GM18907 (cell line): ENCODE measurements around the gene COLGALT1.
"Not testable (repeated sequence)": the region's sequence is repeated elsewhere in the genome, so short reads cannot be mapped to it uniquely, and the experiment has no call there.

Experiments used
- ATAC-seq: cut with Tn5 transposase; IDR thresholded peaks from one replicate; pipeline ENCODE4 v1.9.1; 2021; ENCODE audit warnings: mild to moderate bottlenecking, moderate library complexity; ENCODE audit not compliant: unreplicated experiment

COLGALT1 gene

DNA sequence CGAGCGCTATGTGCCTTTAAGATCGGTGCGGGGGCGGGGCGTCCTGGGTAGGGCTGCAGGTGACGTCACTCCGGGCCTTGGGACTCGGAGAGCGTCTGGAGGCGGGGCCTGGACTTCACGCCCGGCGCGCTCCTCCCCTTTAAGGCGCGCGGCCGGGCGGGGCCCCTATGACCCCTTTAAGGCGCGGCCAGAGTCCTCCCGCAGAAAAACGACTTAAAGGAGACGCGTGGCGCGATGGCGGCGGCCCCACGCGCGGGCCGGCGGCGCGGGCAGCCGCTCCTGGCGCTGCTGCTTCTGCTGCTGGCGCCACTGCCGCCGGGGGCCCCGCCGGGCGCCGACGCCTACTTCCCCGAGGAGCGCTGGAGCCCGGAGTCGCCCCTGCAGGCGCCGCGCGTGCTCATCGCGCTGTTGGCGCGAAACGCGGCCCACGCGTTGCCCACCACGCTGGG, at the start of gene COLGALT1:
COLGALT1 (plus strand) TSS at position 170 of the 449 bp plus-strand sequence; CDS start at position 235, 65 bp downstream.
- peak; percentile 87 for ATAC-seq

DNA sequence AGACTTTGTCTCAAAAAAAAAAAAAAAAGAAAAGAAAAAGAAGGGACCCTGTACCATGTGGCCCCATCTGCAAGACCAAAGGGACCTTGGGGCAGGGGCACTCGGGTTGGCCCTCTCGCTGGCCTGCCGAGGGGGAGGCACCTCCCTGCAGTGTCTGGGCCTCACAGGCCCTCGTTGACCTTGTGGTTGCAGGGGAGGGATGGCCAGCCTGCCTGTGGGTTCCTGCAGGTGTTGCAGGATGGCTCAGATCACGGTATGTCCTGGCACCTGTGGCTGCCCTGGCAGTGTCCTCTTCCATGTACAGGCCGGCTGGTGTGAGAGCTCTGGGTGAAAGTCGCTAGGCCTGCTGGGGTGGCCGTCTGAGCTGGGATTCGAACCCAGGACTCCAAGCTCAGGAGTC, 48.7 kb upstream of the COLGALT1 start:
- ATAC-seq, result no peak

DNA sequence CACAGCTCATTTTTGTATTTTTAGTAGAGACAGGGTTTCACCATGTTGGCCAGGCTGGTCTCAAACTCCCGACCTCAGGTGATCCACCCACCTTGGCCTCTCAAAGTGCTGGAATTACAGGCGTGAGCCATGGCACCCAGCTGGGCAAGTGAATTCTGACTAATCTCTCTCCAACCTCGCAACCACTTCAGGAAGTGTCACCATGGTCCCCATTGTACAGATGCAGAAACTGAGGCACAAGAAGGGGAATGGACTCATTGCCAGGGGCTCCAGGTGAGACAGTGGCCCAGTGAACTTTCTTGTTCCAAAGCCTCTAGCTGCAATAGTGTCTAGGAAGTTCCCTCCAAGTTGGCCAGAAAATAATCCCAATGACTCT, 46.9 kb upstream of the COLGALT1 start:
- ATAC-seq, result not testable (repeated sequence)

DNA sequence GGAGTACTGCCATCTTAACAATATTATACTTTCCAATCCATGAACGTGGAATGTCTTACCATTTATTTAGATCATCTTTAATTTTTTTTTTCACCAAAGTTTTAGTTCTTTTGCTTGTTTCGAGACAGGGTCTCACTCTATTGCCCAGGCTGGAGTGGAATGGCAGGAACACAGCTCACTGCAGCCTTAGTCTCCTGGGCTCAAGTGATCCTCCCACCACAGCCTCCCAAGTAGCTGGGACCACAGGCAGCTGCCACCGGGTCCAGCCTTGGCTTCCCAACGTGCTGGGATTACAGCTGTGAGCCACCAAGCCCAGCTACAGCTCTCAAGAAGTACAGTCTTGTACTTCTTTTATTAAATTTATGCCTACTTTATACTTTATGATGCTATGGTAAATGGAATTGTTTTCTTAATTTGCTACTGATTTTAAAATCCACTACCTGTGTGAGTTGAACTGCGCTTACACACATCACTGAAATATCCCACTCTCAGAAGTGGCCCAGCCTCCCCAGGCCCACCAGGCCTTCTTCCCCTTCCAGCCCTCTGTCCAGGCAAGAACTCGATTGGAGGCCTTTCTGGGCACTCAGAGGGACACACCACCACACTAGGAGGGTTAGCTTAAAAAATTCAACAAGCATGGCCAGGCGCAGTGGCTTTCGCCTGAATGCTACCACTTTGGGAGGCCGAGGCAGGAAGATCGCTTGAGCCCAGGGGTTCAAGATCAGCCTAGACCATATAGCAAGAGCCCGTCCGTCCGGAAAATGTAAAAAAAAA, 45.0 kb upstream of the COLGALT1 start:
- no peak for ATAC-seq

DNA sequence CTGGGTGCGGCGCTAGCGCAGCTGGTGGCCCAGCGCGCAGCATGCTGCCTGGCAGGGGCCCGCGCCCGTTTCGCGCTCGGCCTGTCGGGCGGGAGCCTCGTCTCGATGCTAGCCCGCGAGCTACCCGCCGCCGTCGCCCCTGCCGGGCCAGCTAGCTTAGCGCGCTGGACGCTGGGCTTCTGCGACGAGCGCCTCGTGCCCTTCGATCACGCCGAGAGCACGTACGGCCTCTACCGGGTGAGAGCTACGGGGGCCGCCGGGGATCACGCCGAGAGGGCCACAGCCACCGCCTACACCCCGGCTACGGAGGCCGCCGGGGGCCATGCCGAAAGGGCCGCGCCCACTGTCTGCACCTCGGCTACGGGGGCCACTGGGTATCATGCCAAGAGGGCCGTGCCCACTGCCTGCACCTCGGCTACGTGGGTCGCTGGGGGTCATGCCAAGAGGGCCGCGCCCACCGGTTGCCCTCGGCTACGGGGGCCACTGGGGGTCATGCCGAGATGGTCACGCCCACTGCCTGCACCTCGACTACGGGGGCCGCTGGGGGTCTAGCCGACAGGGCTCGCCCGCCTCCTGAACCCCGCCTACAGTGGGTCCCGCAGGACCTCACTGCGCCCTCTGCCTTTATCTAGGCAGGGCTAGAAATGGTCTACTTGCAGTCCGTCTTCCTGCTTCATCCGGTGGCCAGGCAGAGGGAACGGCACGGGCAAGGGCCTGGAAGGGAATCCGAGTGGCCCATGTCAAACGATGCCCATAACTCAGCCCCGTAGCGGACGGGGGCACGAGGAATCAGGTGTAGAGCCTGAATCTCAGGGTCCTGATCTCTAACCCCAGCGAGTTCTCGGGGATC, 43.5 kb upstream of the COLGALT1 start:
- ATAC-seq, result peak; percentile 63

DNA sequence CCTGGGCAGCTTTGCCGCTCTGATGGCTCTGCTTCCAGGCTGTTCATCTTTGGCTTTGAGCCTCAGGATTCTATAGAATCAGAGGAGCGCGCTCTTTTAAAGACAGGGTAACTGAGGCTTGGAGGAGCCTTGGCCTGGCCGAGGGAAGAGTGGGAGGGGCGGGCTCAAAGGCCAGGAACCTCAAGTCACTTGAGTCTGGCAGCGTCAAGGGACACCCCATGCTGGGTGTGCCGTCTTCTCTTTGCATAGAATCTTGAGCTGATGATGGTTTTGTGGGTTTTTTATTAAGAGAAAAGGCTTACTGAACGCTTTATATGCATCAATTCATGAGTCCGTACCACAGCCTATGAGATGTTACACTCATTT, 42.9 kb upstream of the COLGALT1 start:
- peak; percentile 2 for ATAC-seq

DNA sequence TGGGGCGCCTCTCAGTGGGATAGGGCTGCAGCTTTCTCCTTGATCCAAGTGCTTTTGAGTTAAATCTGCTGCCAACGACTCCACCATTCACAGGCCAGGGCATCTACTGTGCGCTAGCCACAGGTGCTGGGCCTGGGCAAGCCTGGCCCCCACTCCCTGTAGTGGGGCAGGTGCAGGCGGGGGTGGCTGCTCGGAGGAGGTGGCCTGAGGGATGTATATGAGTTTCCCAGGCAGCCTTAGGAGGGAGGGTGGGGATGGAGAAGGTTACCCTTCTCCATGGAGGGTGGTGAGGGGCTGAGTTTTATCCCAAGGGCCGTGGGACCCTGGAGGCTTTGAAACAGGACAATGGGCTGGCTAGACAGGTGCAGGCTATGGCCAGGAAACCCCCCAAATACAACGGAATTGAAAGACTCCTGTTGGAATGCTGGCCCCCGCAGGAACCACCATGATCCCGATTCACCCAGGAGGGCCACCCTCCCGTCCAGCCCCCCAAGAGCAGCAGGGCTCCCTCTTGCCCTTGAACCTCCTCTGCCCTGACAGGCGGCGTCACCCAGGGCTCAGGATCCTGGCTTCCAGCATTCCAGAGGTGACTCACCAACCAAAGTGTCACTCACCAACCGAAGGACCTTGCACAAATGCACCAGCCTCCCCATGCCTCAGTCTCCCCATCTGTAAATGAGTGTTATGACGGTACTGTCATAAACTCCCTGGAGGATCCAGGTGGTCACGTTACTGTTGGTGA, 39.9 kb upstream of the COLGALT1 start:
- no peak for ATAC-seq

DNA sequence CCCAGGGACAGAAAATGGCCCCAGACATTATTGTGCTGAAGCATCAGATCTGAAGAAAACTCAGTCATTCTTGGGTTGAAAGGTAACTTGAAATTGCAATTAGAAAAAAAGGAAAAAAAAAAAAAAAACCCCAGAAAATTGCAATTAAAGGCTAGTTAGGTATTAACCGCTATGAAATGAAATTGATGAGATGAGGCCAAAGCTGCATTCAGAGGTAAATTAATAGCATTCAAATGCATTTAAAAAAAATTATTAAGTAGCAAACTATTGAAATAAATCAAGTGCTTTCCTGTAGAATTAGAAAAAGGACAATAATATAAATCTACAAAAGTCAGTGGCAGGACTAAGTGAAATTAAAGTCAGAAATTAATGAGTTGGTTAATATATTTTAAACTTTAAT, 37.6 kb upstream of the COLGALT1 start:
- no peak for ATAC-seq

DNA sequence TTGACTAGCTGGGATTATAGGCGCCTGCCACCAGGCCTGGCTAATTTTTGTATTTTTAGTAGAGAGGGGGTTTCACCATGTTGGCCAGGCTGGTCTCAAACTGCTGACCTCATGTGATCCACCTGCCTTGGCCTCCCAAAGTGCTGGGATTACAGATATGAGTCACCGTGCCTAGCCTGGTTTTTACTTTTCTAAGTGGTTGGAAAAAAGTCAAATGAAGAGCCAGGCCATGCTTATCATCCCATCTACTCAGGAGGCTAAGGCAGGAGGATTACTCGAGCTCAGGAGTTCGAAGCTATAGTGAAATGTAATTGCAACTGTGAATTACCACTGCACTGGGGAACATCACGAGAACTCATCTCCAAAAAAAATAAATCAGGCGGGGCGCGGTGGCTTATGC, 36.8 kb upstream of the COLGALT1 start:
- not testable (repeated sequence) for ATAC-seq

DNA sequence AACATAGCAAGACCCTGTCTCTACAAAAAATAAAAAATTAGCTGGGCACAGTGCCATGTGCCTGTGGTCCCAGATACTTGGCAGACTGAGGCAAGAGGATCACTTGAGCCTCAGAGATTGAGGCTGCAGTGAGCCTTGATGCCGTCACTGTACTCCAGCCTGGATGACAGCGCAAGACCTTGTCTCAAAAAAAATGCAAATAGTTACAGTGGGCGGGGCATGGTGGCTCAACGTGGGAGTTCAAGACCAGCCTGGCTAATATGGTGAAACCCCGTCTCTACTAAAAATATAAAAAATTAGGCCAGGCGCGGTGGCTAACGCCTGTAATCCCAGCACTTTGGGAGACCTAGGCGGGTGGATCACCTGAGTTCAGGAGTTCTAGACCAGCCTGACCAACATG, 35.5 kb upstream of the COLGALT1 start:
- no peak for ATAC-seq

DNA sequence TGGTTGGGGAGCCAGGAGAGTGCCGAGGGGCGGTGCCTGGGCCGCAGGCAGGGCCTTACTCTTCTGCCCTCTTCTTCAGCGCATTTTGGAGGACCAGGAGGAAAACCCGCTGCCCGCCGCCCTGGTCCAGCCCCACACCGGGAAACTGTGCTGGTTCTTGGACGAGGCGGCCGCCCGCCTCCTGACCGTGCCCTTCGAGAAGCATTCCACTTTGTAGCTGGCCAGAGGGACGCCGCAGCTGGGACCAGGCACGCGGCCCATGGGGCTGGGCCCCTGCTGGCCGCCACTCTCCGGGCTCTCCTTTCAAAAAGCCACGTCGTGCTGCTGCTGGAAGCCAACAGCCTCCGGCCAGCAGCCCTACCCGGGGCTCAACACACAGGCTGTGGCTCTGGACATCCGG, 34.6 kb upstream of the COLGALT1 start:
- no peak for ATAC-seq

DNA sequence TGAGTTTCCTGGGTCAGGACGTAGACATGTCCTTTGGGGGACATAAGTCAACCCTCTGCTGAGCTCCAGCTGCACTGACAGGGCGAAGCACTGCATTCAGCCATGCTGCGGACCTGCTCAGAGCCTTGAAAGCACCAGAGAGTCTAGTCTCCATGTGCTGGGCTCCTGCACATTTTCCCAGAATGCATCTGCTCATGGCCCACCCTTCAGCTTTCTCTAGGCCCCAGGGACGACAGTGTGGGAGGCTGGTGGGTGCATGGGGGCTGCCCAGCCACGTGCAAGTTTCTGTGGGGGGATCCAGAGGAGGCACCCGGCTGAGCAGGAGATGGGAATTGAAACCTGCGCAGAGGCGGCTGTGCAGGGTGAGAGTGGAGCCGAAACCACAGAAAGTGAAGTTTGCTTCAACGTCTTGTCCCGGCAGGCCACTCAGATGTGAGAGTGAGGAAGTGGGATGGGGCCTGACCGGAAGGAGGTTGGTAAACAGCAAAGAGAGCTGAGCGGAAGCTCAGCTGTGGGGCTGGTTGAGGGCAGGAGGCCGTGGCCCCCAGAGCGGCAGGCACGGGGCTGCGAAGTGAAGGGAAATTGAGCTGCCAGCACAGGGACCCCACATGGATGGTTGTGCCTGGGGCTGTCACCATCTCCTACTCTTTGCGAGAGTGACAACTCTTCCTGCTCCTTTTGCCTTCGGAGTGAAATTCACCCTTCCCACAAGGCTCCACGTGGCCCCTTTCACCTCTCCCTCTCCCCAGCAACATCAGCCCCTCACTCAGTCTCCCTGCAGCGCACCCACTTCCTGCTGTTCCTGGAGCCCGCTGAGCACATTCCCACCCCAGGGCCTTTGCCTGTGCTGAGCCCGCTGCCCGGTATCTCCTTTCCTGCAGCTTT, 32.2 kb upstream of the COLGALT1 start:
- ATAC-seq, result peak; percentile 73

DNA sequence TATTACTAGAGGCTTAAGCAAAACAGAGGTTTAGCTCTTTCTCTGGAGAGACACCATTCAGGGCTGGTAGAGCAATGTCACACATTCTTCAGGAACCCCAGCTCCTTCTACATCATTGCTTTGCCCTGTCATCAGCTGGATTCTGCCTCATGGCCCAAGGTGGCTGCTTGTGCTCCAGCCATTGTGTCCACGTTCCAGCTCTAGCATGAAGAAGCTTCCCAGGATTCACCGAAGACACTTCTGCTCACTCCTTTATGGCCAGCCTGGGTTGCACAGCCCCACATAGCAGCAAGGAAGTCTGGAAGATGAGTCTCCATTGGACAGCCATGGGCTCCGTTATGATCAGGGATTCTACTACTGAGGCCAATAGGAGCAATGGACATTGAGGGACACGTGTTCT, 30.8 kb upstream of the COLGALT1 start:
- no peak for ATAC-seq

DNA sequence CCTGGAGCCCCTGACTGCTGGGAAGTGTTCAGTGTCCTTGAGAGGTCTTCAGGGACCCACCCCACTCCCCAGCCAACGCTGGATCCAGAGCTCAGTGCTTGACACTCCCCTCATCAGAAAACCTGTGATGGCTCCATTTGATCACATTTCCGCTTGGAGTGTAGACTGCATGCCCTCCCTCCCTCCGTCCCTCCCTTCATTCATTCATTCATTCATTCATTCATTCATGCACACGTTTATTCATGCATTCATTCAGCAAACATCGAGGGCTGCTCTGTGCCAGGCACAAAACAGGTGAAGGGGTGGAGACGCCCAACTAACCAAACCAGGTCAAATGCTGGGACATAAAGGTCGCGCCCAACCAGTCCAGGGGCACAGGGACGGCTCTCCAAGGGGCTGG, 30.3 kb upstream of the COLGALT1 start:
- no peak for ATAC-seq

DNA sequence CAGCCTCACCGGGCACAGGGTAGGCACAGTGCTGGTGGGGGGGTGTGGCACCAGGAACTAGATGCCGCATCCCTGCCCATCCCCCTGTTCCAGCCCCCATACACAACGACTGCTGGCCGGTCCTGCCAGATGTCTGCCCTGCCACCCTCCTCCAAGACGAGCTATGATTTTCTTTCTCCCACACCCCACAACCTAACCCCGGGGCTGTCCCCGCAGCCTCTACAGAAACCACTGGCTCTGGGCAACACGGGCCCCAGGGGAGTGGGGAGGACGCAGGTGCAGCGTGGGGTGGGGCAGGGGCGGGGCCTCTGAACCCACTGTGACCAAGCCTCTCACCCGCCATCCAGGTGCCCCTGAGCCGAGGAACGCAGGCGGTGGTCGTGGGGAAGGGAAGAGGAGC, 28.5 kb upstream of the COLGALT1 start:
- ATAC-seq, result peak; percentile 33

DNA sequence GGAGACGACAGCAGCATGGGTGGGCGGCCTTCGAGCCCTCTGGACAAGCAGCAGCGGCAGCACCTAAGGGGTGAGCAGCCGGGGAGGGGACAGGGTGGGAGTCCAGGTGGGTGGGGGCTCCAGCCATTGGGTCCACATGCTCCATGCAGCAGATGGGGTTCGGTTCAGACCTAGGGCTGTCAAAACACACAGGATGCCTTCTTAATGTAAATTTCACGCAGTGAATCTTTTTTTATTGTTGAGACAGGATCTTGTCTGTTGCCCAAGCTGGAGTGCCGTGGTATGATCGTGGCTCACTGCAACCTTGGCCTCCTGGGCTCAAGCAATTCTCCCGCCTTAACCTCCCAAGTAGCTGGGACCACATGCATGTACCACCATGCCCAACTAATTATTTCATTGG, 28.1 kb upstream of the COLGALT1 start:
- ATAC-seq, result no peak

DNA sequence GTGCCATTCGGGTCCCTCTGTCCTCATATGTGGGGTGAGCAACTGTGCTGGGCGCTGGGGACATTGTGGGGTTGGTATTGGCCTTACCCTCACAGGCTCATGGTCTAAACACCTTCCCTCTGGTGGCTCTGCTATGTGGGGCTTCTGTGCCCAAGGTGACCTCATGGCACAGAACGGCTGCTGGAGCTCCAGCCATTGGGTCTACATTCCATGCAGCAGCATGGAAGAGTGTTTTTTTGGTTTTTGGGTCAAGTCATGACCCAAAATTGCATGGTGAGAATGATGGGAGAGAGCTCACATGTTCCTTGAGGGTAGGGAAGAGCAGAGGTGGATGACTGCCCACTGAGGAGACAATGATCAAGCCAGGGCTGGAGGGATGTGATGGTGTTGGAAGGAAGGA, 26.8 kb upstream of the COLGALT1 start:
- no peak for ATAC-seq

DNA sequence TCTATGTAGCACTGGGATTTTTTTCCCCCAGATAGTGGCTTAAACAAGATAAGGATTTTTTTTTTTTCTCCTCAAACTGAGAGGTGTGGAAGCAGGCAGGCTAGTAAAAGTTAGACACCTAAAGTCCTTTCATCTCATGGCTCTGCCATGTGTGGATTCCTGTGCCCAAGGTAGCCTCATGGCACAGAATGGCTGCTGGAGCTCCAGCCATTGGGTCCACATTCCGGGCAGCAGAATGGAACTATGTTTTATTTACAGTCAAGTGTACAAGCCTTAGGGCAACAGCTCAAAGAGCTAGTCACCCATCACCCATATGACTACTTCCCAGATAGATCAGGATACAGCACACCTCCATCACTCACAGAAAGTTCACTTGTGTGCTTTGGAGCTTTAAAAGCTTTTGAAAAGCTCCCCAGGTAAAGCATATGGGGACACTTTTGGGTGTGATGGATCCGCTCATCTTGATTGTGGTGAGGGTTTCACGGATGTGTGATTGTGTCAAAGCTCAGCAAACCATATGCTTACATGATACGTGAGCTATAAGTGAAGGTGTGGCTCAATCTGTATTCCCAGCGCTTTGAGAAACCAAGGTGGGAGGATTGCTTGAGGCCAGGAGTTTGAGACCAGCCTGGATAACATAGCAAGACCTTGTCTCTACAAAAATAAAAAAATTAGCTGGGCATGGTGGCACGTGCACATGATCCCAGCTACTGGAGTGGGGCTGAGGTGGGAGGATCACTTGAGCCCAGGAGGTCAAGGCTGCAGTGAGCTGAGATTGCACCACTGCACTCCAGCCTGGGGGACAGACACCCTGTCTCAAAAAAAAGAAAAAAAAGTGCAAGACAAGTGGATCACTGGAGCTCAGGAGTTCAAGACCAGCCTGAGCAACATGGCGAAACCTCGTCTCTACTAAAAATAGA, 25.9 kb upstream of the COLGALT1 start:
- ATAC-seq, result no peak

DNA sequence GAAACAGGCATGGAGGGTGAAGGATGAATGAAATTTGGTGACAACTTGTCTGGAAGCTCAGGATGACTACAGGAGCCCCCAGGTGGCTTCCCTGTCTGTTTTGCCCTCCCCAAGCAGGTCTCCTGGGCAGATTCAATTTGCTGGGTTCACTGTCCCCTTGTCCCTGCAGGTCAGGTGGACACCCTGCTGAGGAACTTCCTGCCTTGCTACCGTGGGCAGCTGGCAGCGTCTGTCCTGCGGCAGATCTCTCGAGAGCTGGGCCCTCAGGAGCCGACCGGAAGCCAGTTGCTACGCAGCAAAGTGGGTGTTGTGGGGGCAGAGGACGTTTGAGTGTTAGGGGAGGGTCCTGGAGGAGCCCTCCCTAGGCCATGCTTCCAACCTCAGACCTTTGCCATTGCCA, 24.9 kb upstream of the COLGALT1 start:
- ATAC-seq, result no peak
